ENCODE measurements around the gene CIAO2B.

CIAO2B gene

GRCh38 chr16:66885491-66885890 is 48.7 kb downstream of the CIAO2B start:
- TF ChIP-seq CTCF (IDR thresholded peaks at IDR 0.05; ENCODE audit: low read length), result no peak
- TF ChIP-seq EZH2 (IDR thresholded peaks at IDR 0.05; ENCODE audit: borderline replicate concordance, low read length), result no peak
- Histone ChIP-seq H3K9me3 (ENCODE audit: low read length) (no peaks in the 10 kb centered on the region), H3K9ac (ENCODE audit: low read length) (no peak overlapping the region), H3K4me1 (ENCODE audit: insufficient read depth, low read length, severe bottlenecking) (peaks cover 9% of the 10 kb centered on the region), H4K20me1 (ENCODE audit: insufficient read depth, low read length) (no peaks in the 10 kb centered on the region), H2AFZ (ENCODE audit: low read length) (no peak overlapping the region), H3K79me2 (ENCODE audit: insufficient read depth, low read length) (no peaks in the 10 kb centered on the region), H3K4me2 (ENCODE audit: low read length) (no peak overlapping the region), H3F3A (ENCODE audit: insufficient read depth, low read length) (no peaks in the 10 kb centered on the region), H3K27me3 (ENCODE audit: insufficient read depth, low read length) (no peaks in the 10 kb centered on the region), H3K4me3 (ENCODE audit: low read depth, low read length, poor library complexity, severe bottlenecking) (no peak overlapping the region), H3K36me3 (ENCODE audit: insufficient read depth, low read length) (peaks cover 33% of the 10 kb centered on the region), H3K9me2 (ENCODE audit: low read depth, low read length) (no peaks in the 10 kb centered on the region), H3K27ac (ENCODE audit: low read depth, low read length, poor library complexity, severe bottlenecking) (no peak overlapping the region)

GRCh38 chr16:66882702-66883101 is 51.5 kb downstream of the CIAO2B start:
- H4K20me1 ChIP-seq (ENCODE audit: insufficient read depth, low read length), result no peaks in the 10 kb centered on the region
- H3K4me3 ChIP-seq (ENCODE audit: low read depth, low read length, poor library complexity, severe bottlenecking), result no peak overlapping the region
- H2AFZ ChIP-seq (ENCODE audit: low read length), result no peak overlapping the region
- peaks cover 27% of the 10 kb centered on the region for H3K4me1 ChIP-seq (ENCODE audit: insufficient read depth, low read length, severe bottlenecking)
- H3K27me3 ChIP-seq (ENCODE audit: insufficient read depth, low read length), result no peaks in the 10 kb centered on the region
- no peaks in the 10 kb centered on the region for H3K9me3 ChIP-seq (ENCODE audit: low read length)
- H3K27ac ChIP-seq (ENCODE audit: low read depth, low read length, poor library complexity, severe bottlenecking), result no peak overlapping the region
- H3K9ac ChIP-seq (ENCODE audit: low read length), result no peak overlapping the region
- H3K36me3 ChIP-seq (ENCODE audit: insufficient read depth, low read length), result peaks cover 33% of the 10 kb centered on the region
- no peaks in the 10 kb centered on the region for H3F3A ChIP-seq (ENCODE audit: insufficient read depth, low read length)
- no peak for TF ChIP-seq EZH2 (IDR thresholded peaks at IDR 0.05; ENCODE audit: borderline replicate concordance, low read length)
- TF ChIP-seq CTCF (IDR thresholded peaks at IDR 0.05; ENCODE audit: low read length), result no peak
- H3K4me2 ChIP-seq (ENCODE audit: low read length), result no peak overlapping the region
- no peaks in the 10 kb centered on the region for H3K79me2 ChIP-seq (ENCODE audit: insufficient read depth, low read length)
- no peaks in the 10 kb centered on the region for H3K9me2 ChIP-seq (ENCODE audit: low read depth, low read length)

Data from OCI-LY1 (cell line).